Suppressor macrophage treated with lipopolysaccharide for 1 hour (primary cell): Measurements from ENCODE around the gene CHSY1.

Experiments
- DNase-seq, 3 donors: peaks; one replicate each; pipeline ENCODE4 v3.0.0-alpha.2; 2020 to 2022

The CHSY1 gene

DNA sequence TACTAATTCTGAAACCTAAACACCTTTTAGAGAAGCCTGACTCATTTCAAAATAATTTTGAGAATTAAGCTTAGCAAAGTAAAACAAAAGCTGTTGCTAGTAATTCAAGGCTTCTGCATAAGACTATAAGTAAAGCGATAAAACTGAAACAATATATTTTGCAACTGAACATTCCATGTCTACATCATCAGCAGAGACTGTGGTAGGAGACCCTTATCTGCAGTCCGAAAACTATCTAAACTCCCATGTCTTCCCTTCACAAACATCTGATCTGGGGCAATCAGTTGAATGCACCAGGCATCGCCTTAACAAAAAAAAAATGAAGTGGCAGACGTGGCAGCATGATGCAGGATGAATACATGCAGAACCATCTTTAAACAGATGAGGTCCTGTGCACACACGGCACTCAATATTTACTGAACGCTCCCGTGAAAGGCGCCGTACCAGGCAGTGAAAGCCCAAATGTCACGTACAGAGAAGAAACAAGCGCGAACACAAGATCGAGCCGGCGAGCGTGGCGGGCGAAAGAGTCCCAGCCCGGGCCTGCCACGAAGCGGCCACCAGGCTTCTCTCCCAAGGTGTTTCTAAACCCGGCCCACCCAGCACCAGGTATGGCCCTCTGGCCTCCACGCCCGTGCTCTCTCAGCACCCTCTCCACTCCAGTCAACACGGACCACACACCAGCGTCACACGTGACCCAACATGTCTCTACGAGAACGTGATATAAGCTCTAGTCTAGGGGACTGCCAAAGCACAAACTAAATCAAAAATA is 63.0 kb downstream of the CHSY1 start:
- DNase-seq: no peak

DNA sequence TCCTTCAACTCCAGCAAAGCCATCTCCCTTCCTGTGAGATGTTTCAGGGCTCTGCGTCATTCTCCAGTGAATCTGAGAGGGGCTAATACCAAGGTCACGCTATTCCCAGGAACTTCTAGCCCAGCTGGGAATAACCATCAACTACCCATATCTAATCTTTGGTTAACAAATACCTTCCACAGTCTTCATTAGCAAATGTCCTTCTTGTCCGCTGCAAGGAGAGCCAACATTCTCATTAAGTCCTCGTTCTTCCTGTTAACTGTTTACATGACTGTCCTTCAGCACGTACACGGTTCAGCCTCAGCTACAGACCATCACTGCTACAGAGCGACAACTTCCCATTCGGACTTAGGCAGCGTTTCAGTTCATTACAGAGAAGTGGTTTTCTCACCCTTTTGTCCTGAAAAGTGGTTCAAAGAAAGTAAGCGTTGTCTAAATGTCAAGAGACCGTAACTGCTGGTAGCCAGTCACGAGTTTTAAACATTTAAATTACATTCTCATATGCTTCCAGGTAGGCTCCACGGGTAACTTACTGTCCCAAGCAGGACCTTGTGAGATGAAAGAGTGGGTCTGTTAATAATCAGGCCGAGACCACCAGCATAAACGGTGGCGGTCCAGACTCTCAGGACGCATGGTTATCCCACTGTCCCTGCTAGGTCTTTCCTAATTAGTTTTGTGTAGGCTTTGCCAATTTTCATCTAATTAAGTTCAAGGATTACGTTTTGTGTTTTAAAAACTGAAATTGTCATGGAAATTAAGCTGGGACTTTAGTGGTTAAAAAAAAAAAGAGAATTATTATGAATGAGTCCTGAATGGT is 63.8 kb downstream of the CHSY1 start:
- DNase-seq: peak in 2 of 3 donors; percentile 42 to 48

DNA sequence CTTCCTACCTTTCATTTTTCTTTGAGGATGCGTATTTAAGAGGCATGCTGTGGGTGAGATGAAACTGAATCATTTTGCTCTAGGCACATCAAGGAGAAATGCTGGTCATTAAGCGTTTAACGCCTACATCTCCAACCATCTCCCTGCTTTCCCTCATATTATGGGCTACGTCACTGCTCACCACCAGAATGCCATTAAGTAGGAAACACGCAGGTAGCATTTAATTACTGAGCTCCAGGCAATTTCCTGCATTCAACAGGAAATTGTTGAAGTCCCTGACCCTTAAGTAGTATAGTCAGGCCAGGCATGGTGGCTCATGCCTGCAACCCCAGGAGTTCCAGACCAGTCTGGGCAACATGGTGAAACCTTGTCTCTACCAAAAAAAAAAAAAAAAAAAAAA is 66.1 kb downstream of the CHSY1 start:
- DNase-seq: no peak

DNA sequence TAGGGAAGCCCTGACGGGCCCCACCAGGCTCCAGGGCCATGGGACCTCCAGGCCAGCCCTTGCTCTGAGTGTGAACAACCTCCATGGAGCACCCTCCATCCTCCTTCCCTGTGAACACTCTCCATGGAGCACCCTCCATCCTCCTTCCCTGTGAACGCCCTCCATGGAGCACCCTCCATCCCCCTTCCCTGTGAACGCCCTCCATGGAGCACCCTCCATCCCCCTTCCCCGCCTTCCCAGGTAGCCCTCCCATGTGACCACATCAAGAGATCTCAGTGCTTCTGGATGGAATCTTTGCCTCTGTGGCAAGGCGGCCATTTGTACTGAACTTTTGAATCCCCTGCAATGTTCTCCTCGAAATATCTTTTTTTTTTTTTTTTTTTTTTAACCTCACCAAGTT is 66.5 kb downstream of the CHSY1 start:
- no peak for DNase-seq

DNA sequence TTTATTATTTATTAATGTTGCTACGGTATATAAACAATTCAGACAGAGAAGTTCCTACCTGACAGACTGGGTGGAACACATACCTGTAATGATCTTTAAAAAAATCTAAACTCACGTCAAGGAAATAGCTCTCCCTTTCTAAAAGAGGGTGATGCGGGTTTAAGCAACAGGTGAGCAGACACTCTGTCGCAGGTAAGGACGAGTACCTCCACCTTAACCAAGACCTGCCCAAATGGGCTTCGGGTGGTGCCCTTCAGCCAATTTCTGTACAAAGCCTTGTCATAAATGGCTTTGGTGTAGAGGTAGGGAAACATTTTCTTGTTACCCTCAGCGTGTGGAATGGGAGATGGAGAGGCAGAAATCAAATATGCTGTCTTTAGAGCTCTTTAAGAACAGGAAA is 67.0 kb downstream of the CHSY1 start:
- DNase-seq: no peak

DNA sequence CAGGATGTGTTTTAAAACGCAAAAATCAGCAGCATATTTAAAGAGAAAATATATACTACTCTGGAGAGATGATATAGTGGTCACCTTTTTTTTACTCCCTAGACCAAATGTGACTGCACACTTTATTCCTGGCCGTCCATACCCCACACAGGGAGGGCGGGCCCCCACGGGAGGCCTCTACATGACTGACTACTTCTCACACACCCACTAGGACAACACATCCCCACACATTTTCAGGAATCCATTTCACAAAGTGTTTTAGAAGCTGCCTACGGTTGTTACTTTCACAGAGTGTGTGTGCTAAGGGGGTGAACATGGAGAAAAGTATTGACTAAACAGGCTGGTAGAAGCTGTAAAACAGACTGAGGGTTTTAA is 67.9 kb downstream of the CHSY1 start:
- DNase-seq: no peak

DNA sequence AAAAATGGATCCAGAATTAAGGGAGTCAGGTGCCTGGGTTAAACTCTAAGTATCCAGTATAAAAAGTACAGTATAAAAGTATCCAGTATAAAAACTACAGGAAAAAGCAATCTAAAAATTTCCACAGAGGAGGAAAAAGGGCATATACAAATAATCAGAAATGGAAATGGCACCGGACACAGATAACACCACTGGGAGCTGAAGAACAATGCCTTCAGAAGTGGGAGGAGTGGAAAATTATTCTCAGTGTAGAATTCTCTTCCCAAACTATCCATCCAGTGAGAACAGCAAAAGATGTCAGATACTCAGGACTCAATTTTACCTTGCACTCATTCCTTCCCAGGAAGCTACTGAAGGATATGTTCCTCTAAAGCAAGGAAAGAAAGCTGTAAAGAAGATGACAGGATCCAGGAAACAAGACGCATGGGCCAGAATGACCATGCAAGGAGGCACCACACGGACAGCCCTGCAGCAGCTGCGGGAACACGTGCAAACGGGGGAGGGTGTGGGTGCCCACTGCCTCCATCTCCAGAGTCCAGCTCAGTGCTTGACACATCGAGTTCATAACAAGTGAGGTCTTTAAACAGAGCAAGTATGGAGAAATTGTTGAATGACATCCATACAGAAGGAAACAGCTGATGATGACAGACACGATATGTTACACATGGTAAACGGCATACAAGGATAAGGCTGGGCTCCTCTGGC is 68.5 kb downstream of the CHSY1 start:
- no peak for DNase-seq

DNA sequence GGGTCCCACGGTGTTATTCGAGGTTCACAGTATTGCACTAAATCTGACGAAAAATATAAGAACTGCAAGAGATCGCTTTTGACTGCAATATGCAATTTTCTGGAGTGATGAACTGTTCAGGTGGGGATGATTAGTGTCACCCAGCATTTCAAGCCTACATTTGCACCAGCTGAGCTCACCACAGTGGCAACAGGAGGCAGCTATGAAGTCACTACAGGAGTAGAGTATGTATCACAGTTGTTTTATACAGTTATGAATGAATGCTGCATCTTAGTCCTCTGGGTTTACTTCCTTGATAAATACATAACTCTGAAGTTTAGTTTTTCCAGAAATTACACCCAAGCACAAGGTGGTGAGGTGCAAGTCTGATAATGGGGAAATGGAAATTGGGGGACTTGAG is 69.6 kb downstream of the CHSY1 start:
- no peak for DNase-seq

DNA sequence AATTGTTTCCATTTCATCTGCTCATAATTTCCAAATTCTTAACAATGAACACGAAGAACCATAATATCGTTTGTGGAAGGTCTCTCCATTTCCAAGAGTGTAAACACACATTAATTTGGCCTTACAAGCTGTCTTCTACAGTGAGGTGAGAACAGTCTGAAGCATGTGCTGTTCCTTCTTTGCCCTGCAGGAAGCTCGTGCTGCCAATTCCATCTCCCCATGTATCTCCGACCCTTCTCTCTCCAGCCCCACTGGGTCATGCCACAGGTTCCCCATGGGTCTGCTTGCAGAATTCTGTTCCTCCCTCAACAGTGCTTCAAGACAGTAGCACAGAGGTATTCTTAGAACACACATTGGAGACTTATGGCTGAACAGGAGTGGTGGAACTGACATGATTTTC is 70.5 kb downstream of the CHSY1 start:
- DNase-seq: no peak

DNA sequence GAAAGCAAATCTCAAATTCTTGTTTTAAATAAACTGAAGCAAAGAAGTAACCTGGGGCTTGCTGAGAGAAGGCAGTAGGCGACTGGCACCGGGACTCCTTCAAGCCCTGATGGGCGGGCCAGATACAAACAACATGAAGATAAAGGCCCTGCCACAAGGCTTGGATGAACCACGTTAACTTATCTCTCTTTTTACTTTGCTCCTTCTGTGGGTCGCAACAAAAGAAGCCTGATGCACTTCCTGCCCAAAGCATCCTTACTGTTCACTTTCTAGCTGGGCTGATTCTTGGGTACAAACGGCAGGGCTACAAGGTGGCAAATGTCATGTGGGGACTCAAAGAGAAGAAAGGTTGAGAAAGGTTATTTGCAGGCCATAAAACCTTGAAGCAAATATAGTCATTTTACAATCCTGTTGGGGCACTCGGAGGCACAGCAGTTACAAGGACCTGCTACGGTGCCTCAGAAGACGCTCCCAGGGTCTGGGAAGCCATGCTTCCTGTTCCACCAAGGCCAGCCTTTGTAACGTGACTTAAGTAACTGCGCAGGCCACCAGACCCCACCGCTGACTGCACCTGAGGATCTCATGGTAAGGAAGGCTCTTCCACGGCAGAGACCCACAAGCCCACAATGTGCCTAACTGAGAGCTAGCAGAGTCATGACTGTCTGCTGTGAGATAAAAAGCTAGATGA is 71.1 kb downstream of the CHSY1 start:
- DNase-seq: no peak

DNA sequence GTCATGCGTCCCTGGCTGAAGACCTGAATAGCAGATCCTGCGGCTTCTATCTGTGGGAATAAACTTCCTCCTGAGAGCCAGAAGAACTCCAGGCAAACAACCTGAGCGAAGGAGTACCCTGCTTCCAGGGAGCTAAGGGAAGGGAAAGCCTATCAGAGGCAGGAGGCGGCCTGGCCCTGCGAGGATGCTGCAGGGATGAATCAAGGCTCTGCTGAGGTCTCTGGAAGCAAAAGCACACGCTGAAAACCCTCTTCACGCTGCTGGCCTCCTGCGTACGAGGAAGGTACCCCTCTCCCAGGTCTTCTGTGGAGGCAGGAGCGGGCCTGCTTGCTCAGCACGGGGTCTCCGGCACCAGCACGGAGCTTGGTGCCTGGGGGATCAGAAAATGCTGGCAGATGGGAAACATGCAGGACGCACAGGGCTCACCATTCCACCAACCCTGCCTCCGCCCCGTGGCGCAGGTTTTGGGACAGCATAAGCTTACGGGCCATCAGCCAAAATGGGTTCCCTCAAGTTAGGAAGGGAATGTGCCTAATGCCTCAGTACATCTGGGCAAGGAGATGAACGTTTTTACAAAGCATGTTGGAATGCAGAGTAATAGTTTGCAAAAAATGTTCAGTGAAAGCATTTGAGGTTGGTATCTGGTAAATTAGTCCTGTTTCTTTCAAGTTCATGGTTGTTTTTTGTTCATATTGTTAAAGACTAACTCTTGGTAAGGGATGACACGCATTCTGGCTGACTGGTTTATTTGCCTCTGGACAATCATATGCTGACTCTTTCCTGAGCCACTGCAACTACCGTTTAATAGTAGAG is 72.3 kb downstream of the CHSY1 start:
- DNase-seq: no peak

DNA sequence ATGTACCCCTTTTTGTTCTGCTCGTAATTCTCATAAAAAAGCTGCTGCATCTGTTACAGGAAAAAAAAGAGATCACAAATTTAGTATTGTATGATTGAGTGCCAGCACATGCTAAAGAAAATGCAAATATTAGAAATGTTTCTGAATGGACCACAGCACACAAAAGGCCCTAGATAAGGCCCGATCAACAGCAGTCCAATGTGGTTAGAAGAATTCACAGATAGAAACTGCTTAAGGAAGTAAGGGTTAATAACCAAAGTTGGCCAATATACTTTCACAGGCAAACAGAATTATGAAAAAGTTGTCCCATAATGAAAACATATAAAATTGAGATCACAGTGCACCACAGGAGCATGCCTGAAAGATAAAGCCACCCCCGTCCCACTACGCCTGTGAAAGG is 72.9 kb downstream of the CHSY1 start:
- DNase-seq: no peak

DNA sequence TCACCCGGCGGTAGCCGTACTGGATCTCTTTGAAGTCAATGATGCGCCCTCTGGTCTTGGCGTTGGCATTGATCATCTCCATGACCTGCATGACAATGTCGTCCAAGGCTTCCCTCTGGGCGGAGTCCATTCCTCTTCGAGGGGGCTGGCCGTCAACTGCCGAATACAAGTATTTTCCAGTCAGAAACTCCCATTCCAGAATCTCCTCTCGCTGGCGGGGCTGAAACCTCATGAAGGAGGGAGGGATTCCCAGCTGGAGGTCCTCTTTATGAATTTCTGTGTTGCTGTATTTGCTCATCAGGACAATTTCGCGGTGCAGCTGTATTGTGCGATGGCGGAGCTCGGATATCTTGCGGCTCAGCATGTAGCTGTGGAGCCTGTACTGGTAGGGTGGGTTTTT is 73.4 kb downstream of the CHSY1 start:
- no peak for DNase-seq

DNA sequence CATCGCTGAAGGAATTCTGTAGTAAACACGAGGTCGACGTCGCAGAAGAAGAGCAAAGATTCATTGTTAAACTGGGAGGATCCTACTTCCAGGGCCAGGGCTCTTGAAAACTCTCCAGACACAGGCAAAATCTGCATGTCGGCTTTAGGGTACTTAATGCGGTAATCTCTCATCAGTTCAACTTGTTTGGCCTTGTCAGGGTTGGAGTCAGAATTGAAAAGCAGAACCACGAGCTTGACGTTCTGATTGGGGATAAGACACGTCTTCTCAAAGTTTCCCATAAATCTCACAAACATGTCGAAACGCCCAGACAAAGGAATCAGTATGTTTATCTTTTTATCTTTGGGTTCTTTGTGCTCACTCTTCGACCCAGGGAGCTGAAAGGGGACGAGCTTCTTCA is 74.0 kb downstream of the CHSY1 start:
- DNase-seq: no peak

DNA sequence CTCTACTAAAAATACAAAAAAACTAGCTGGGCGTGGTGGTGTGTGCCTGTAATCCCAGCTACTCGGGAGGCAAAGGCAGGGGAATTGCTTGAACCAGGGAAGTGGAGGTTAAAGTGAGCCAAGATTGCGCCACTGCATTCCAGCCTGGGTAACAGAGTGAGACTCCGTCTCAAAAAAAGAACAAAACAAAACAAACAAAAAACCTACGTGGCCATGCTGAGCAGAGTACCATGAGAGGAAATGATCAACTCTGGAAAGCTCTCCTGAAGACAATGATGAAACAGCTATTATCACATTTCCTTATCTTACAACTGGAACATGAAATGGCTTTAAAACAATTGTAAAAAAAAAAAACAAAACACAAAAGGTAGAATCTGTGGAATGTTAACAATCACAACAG is 75.2 kb downstream of the CHSY1 start:
- DNase-seq: no peak

DNA sequence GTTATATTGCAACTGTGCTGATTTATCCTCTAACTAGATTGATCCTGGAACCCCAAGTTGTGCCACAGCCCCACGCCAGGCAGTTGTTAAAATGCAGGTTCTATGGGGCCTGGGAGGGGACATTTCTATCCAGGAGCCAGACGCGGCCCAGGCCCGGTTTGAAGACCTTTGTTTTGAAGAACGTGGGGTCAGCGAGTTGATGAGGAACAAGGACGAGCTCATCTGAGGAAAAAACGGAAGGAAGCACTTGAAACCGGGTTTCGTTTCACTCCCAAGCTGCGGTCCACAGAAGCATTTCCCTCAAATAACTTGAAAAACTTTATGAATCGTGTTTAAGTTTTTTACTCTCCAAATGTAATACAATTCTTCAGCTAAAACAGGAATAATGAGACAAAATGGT is 76.4 kb downstream of the CHSY1 start:
- DNase-seq: peak; percentile 80 to 85 (median 81)

DNA sequence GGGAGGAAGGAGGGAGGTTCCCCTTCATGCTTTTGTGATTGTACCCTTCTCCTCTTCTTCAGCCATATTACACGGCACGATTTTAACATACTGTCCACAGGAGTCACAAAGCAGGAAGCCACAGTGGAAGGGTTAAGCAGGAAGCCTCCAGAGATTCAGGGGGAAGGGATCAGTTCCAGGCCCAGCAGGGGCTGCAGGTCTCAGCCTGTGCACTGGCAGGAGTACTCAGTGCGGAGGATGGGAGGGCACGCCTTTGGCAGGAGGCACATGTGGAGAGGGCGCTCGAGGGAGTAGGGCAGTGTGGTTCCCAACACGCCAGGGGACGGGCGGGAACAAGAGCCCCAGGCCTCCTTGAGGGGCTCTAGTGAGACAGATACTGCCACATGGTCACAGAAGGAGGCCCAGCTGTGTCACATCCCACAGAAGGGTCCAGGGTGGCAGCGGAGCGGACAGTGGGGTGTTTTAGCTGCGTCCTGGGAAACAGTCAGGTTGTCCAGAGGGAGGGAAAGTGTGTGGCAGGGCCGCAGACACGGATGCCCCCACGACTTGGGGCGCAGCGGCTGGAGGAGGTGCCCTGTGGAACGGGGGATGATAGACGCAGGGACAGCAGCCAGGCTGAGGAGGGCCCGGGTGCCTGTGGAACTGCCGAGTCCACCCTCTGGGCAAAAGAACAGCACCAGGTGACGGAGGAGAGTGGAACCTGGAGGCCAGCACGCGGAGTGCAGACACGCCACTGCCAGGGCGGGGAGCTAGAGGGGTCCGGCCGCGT is 77.5 kb downstream of the CHSY1 start:
- DNase-seq: no peak

DNA sequence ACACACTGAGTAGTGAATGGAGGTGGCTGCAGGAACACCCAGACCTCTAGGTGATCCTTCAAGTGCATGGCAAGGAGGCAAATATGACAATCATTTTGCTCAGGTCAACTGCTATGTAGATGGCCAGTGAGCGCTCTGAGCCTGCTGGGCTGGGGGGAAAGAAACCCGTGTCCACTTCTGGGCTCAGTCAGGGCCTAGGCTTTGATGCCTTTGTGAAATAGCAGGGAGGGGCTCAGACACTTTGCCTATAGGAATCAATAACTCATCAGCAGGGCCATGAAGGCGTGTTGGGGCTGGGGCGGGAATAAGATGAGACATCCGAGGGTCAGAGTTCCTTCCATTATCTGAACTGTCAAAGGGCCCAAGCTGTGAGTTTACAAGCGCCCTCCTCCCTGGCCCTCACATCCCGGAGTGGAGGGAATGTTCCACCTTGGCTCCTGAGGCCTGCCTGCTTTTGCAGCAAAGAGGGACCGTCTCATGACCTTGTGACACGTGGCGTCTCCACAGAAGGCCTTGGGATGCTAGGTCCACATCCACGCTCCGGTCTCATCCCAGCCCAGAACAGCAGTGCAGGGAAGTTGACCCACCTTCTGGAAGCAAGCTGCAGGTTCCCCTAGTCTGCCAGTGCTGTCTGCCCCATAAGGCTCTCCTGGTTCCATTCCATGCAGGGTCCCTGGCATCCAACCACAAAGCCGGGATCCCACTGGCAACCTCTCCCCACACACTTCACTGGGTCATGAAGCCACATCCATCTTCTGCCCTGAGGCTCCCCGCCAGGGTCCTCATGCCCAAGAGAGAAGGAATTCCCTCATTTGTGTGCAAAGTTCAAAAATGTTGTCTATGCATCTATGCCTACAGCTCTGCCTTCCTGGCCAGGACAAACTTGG is 78.4 kb downstream of the CHSY1 start:
- no peak for DNase-seq

DNA sequence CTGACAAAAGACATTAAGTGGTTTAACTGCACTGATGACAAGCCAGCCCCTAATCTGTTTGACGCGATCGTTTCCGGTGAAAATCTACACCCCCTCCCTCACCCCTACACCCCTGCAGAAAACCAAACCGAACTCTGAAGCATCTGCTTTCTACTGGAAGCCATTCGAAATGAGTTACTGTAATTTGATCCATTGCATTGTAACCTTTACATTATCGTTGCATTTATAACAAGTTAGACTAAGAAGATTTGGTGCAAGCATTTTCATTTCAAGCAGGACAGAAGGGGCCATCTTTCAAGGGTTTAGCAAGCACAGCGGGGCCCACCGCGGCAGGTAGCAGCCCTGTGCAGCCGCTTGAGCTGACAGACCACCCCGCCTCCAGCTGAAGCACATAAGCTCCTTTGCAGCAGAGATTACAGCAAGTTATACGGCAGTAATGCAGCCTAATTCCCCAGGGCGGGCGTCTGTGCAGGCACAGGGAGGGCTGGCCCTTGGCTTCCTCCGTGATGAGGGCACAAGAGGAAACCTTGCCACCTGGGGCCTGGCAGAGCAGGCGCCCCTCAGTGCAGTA is 79.3 kb downstream of the CHSY1 start:
- DNase-seq: no peak

DNA sequence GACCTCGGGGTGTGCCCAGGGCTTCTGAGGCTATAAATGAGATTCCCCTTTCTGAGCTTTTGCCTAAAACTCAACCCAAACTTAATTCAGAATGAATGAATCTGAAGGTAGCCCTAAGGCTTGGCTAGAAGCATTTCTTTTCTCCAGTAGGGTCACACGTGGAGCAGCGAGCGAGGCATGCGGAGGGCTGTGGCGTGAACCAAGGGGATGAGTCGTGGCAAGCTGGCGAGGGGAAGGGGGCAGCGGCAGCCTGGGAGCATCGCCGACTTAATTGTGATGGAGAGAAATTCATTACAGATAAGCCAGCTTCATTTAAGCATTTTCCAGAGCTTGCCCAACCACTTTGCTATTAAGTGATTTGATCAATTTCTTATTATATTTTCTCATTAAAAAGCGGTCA is 79.9 kb downstream of the CHSY1 start:
- DNase-seq: no peak
